ENCODE data around the gene KLF4. TPM values are rescaled to one million over a fixed set of nuclear protein-coding genes. Genes with fewer than 3 reads are reported as not detected.

KLF4 gene
- total and polyA plus RNA-seq, 7 experiments from 2014 or later, result 0.29 to 266 (median 1.0) TPM; not detected in 2

DNA sequence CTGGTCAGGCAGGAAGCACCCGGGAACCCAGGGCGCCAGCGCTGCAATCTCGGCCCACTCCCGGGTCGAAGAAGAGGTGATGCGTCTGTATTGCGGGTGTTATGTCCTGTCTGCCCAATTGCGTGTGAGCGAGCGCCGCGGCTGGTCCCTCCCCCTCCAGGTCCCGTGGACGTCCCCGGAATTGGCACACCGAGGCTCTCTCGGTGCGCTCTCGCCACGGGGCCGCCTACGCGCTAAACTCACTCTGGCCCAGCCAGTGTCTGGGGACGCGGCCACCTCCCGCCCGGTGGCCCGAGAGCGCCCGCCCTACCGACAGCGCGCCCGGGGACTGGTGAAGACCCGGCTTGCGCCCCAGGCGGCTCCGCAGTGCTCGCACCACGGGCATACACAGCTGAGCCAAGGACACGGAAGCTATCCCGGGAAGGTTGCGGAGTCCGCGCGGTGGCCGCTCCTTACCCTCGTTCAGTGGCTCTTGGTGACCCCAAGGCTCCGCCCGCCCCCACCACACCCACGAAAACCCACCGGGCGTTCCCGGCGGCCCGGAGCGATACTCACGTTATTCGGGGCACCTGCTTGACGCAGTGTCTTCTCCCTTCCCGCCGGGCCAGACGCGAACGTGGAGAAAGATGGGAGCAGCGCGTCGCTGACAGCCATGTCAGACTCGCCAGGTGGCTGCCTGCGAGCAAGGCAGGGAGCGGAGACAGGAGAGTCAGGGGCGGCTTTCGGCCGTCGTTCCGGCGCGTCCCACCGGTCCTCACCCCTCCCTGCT is 1.0 kb downstream of the KLF4 start:
- intact Hi-C loops (cut with micrococcal nuclease), result loop anchor here in 1 of 2 donors (2.0 to 5.0 kb wide), 2 partner anchors 206 to 1079 kb away; partner anchors contain the start of gene RAD23B
- Histone ChIP-seq H3K9me3 (ENCODE audit: control insufficient read depth in 2 of 3, low read length in 3 of 3) (no peaks in the 10 kb centered on the region), H3K27ac (ENCODE audit: low read depth, low read length) (no peak overlapping the region), H3K36me3 (ENCODE audit: control insufficient read depth in 2 of 3, insufficient read depth in 3 of 3, low read length in 3 of 3) (no peaks in the 10 kb centered on the region), H3K4me3 (ENCODE audit: low read length) (no peak overlapping the region), H3K4me1 (ENCODE audit: control insufficient read depth in 2 of 2, insufficient read depth in 2 of 2, low read length in 2 of 2) (peaks cover 0 to 5% of the 10 kb centered on the region in 2 donors), H3K27me3 (ENCODE audit: control insufficient read depth in 2 of 2, insufficient read depth in 2 of 2, low read length in 2 of 2) (peaks cover 0 to 3% of the 10 kb centered on the region in 2 donors)
- DNase-seq, result peak in 3 of 9 donors; percentile 5 to 36 (median 33)
- Mint-ChIP-seq H3K27ac (peak overlapping the region in 1 of 9 donors; percentile 63), H3K36me3 (no peaks in the 10 kb centered on the region), H3K4me3 (peak overlapping the region; percentile 59 to 78 (median 68)), H3K9me3 (peaks cover 0 to 13% (median 0%) of the 10 kb centered on the region in 11 donors), H3K4me1 (peaks cover 5 to 28% (median 15%) of the 10 kb centered on the region in 7 donors), H3K27me3 (peaks cover 46 to 72% (median 53%) of the 10 kb centered on the region in 5 donors)
- POLR2A ChIA-PET, result no interaction called here
- CTCF ChIA-PET, result no interaction called here
- peak; percentile 39 for ATAC-seq

DNA sequence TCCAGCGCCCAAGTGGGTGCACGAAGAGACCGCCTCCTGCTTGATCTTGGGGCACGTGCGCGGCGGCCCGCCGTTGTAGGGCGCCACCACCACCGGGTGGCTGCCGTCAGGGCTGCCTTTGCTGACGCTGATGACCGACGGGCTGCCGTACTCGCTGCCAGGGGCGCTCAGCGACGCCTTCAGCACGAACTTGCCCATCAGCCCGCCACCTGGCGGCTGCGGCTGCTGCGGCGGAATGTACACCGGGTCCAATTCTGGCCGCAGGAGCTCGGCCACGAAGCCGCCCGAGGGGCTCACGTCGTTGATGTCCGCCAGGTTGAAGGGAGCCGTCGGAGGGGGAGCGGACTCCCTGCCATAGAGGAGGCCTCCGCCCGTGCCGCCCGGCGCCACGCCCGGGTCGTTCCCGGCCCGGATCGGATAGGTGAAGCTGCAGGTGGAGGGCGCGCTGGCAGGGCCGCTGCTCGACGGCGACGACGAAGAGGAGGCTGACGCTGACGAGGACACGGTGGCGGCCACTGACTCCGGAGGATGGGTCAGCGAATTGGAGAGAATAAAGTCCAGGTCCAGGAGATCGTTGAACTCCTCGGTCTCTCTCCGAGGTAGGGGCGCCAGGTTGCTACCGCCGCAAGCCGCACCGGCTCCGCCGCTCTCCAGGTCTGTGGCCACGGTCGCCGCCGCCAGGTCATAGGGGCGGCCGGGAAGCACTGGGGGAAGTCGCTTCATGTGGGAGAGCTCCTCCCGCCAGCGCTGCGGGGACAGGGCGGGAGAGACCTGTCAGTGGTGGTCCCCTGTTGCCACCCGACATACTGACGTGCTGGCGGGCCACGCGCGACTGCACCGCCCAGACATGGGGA is 1.8 kb downstream of the KLF4 start:
- ATAC-seq (no peak), DNase-seq (peak in 2 of 9 donors; percentile 9 to 33)
- no peaks in the 10 kb centered on the region for H3K9me3 ChIP-seq (ENCODE audit: control insufficient read depth in 2 of 3, low read length in 3 of 3)
- peak overlapping the region in 4 of 10 donors; percentile 1 to 78 (median 18) for H3K4me3 Mint-ChIP-seq
- CTCF ChIA-PET, result no interaction called here
- no peaks in the 10 kb centered on the region for H3K36me3 ChIP-seq (ENCODE audit: control insufficient read depth in 2 of 3, insufficient read depth in 3 of 3, low read length in 3 of 3)
- peaks cover 0 to 5% of the 10 kb centered on the region in 2 donors for H3K4me1 ChIP-seq (ENCODE audit: control insufficient read depth in 2 of 2, insufficient read depth in 2 of 2, low read length in 2 of 2)
- H3K9me3 Mint-ChIP-seq, result peaks cover 0 to 13% (median 0%) of the 10 kb centered on the region in 11 donors
- intact Hi-C loops (cut with micrococcal nuclease), result loop anchor here in 1 of 2 donors (2.0 to 5.0 kb wide), 2 partner anchors 205 to 1080 kb away; partner anchors contain the start of gene RAD23B
- no peaks in the 10 kb centered on the region for H3K36me3 Mint-ChIP-seq
- H3K27me3 ChIP-seq (ENCODE audit: control insufficient read depth in 2 of 2, insufficient read depth in 2 of 2, low read length in 2 of 2), result peaks cover 0 to 3% of the 10 kb centered on the region in 2 donors
- peaks cover 5 to 28% (median 15%) of the 10 kb centered on the region in 7 donors for H3K4me1 Mint-ChIP-seq
- POLR2A ChIA-PET, result no interaction called here
- no peak overlapping the region for H3K27ac Mint-ChIP-seq
- no peak overlapping the region for H3K4me3 ChIP-seq (ENCODE audit: low read length)
- peaks cover 49 to 74% (median 56%) of the 10 kb centered on the region in 5 donors for H3K27me3 Mint-ChIP-seq
- no peak overlapping the region for H3K27ac ChIP-seq (ENCODE audit: low read depth, low read length)

DNA sequence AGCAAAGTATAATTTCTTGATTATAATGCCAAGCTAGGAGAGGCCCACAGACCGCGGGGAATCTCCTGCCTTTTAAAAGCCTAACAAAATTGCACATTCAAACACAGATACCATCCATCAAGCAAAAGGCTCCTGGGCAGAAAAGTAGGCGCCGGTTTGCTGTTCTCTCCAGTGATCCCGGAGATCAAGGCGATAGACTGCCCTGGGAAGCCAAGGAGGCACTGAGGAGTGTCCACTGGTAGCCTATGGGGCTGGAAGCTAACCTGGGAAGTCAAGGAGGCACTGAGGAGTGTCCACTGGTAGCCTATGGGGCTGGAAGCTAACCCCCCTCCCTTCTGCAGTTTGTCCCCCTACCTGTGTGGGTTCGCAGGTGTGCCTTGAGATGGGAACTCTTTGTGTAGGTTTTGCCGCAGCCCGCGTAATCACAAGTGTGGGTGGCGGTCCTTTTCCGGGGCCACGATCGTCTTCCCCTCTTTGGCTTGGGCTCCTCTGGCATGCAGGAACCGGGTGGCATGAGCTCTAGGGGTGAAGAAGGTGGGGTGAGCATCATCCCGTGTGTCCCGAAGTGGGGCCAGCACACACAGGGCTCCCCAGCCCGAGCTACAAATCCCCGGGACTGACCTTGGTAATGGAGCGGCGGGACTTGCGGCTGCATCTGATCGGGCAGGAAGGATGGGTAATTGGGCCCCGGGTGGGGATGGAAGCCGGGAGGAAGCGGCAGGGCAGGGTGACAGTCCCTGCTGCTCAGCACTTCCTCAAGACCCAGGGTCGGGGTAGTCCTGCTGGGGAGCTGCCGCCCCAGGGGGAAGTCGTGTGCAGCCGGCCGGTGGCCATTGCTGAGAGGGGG is 2.7 kb downstream of the KLF4 start:
- Histone ChIP-seq H3K9me3 (ENCODE audit: control insufficient read depth in 2 of 3, low read length in 3 of 3) (no peaks in the 10 kb centered on the region), H3K27ac (ENCODE audit: low read depth, low read length) (no peak overlapping the region), H3K4me1 (ENCODE audit: control insufficient read depth in 2 of 2, insufficient read depth in 2 of 2, low read length in 2 of 2) (peaks cover 0 to 5% of the 10 kb centered on the region in 2 donors), H3K27me3 (ENCODE audit: control insufficient read depth in 2 of 2, insufficient read depth in 2 of 2, low read length in 2 of 2) (peaks cover 0 to 3% of the 10 kb centered on the region in 2 donors), H3K36me3 (ENCODE audit: control insufficient read depth in 2 of 3, insufficient read depth in 3 of 3, low read length in 3 of 3) (no peaks in the 10 kb centered on the region), H3K4me3 (ENCODE audit: low read length) (no peak overlapping the region)
- Mint-ChIP-seq H3K9me3 (peaks cover 0 to 11% (median 0%) of the 10 kb centered on the region in 11 donors), H3K4me1 (peaks cover 5 to 23% (median 15%) of the 10 kb centered on the region in 7 donors), H3K27me3 (peaks cover 43 to 66% (median 49%) of the 10 kb centered on the region in 5 donors), H3K27ac (peak overlapping the region in 1 of 9 donors; percentile 23), H3K36me3 (no peaks in the 10 kb centered on the region), H3K4me3 (peak overlapping the region in 5 of 10 donors; percentile 8 to 78 (median 38))
- CTCF ChIA-PET, result no interaction called here
- no peak for DNase-seq
- ATAC-seq, result no peak
- intact Hi-C loops (cut with micrococcal nuclease), result loop anchor here in 1 of 2 donors (5.0 kb wide), 1 partner anchor 1080 kb away; no protein-coding TSS in a partner anchor
- POLR2A ChIA-PET, result no interaction called here

DNA sequence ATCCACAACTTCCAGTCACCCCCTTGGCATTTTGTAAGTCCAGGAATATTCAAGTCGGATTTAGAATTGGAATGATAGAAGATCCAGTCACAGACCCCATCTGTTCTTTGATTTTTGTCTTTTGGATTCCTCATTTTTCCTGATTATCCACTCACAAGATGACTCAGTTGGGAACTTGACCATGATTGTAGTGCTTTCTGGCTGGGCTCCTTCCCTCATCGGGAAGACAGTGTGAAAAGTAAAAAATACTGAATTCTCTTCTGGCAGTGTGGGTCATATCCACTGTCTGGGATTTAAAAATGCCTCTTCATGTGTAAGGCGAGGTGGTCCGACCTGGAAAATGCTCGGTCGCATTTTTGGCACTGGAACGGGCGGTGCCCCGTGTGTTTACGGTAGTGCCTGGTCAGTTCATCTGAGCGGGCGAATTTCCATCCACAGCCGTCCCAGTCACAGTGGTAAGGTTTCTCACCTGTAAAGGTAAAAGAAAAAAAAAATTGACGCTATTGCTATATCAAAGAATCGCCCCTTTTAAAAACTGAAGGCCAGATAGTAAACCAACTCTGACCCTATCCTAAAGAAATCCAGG is 4.0 kb downstream of the KLF4 start:
- ChIA-PET CTCF (no interaction called here), POLR2A (no interaction called here)
- Histone ChIP-seq H3K4me3 (ENCODE audit: low read length) (no peak overlapping the region), H3K9me3 (ENCODE audit: control insufficient read depth in 2 of 3, low read length in 3 of 3) (no peaks in the 10 kb centered on the region), H3K27me3 (ENCODE audit: control insufficient read depth in 2 of 2, insufficient read depth in 2 of 2, low read length in 2 of 2) (no peaks in the 10 kb centered on the region), H3K4me1 (ENCODE audit: control insufficient read depth in 2 of 2, insufficient read depth in 2 of 2, low read length in 2 of 2) (peaks cover 0 to 5% of the 10 kb centered on the region in 2 donors), H3K36me3 (ENCODE audit: control insufficient read depth in 2 of 3, insufficient read depth in 3 of 3, low read length in 3 of 3) (no peaks in the 10 kb centered on the region), H3K27ac (ENCODE audit: low read depth, low read length) (no peak overlapping the region)
- H3K36me3 Mint-ChIP-seq, result no peaks in the 10 kb centered on the region
- intact Hi-C loops (cut with micrococcal nuclease), result loop anchor here in 1 of 2 donors (5.0 kb wide), 1 partner anchor 1082 kb away; no protein-coding TSS in a partner anchor
- DNase-seq (no peak), ATAC-seq (no peak)
- no peak overlapping the region for H3K27ac Mint-ChIP-seq
- no peak overlapping the region for H3K4me3 Mint-ChIP-seq
- H3K9me3 Mint-ChIP-seq, result peaks cover 0 to 2% (median 0%) of the 10 kb centered on the region in 11 donors
- H3K4me1 Mint-ChIP-seq, result peaks cover 4 to 11% (median 8%) of the 10 kb centered on the region in 7 donors
- H3K27me3 Mint-ChIP-seq, result peaks cover 30 to 52% (median 46%) of the 10 kb centered on the region in 5 donors

DNA sequence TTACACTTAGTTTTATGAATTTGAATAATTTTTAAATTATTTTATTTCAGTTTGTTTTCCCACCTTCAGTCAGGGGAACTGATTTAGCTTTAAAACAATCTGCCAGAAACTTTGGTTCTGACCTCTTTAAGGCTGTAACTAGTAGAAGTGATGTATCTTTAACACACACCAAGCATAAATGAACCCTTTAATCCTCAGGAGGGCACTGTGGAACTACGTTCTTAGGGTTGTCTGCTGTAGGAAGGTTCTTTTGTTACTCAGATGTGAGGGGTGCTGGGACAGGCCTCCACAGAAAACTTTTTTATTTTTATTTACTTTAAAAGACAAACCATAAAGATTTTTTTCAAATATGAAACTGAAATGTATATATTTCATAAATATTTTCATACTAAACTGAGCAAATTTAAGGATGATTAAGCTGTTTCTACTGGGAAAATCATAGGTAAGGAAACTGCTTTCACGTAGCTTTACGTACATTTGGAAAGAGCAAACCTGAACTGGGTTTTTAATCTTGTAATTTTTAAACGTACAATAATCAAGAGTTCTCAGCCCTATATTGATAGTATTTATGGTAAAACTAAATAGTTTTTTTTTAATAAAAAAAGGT is 5.3 kb downstream of the KLF4 start:
- Mint-ChIP-seq H3K4me1 (peaks cover 0 to 5% (median 5%) of the 10 kb centered on the region in 7 donors), H3K27me3 (peaks cover 25 to 47% (median 41%) of the 10 kb centered on the region in 5 donors), H3K27ac (no peak overlapping the region), H3K4me3 (no peak overlapping the region), H3K36me3 (no peaks in the 10 kb centered on the region), H3K9me3 (no peaks in the 10 kb centered on the region)
- Histone ChIP-seq H3K9me3 (ENCODE audit: control insufficient read depth in 2 of 3, low read length in 3 of 3) (no peaks in the 10 kb centered on the region), H3K27me3 (ENCODE audit: control insufficient read depth in 2 of 2, insufficient read depth in 2 of 2, low read length in 2 of 2) (no peaks in the 10 kb centered on the region), H3K27ac (ENCODE audit: low read depth, low read length) (no peak overlapping the region), H3K4me1 (ENCODE audit: control insufficient read depth in 2 of 2, insufficient read depth in 2 of 2, low read length in 2 of 2) (no peaks in the 10 kb centered on the region), H3K4me3 (ENCODE audit: low read length) (no peak overlapping the region), H3K36me3 (ENCODE audit: control insufficient read depth in 2 of 3, insufficient read depth in 3 of 3, low read length in 3 of 3) (no peaks in the 10 kb centered on the region)
- DNase-seq (no peak), ATAC-seq (peak; percentile 40)
- intact Hi-C loops (cut with micrococcal nuclease), result loop anchor here in 1 of 2 donors (5.0 kb wide), 1 partner anchor 1278 kb away; no protein-coding TSS in a partner anchor
- ChIA-PET POLR2A (no interaction called here), CTCF (no interaction called here)

Measured in naive thymus-derived CD4-positive, alpha-beta T cell (primary cell).